Measurements from ENCODE around the gene DEF6. TPM values are rescaled to one million over a fixed set of nuclear protein-coding genes. Genes with fewer than 3 reads are reported as not detected.

DEF6 gene
- total and polyA plus RNA-seq, 2 of the 8 experiments (the other 6 are each of a cell fraction or from before 2014, with no cell fraction given) = 3.3 to 4.1 TPM

DNA sequence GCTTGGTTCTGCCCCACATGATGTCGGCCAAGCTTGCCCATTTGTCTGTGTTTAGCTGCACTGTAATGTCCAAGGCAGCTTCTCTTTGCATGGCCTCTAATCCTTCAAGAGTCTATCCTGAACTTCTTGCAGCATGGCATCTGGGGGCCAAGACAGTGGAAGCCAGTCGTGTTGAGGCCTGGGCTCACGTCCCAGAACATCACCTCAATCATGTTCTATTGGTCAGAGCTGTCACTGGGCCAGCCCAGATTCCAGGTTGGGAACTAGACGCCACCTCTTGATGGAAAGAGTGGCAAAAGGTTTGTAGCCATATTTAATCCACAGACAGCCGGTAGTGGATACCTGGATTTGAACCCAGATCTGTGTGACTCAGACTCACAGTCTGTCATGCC, 70.0 kb downstream of the DEF6 start:
- H3K9me3 ChIP-seq (ENCODE audit: insufficient read depth in 2 of 2, low read depth in 1 of 2, low read length in 1 of 2) = no peaks in the 10 kb centered on the region
- CTCF ChIA-PET (ENCODE audit: partially characterized antibody) = interaction anchor here (0.6 kb wide), 1 partner anchor 22 kb away, joined by 3 read pairs; no protein-coding TSS in a partner anchor
- no peak overlapping the region for H3K23ac ChIP-seq (ENCODE audit: insufficient read length)
- no peak overlapping the region for H3K18ac ChIP-seq (ENCODE audit: extremely low read depth, low read length)
- H2BK12ac ChIP-seq (ENCODE audit: low read depth, low read length) = no peak overlapping the region
- peaks cover 0 to 4% (median 0%) of the 10 kb centered on the region in 4 experiments; a peak in 3 of 7 replicates for H3K4me1 ChIP-seq (replicated peaks in 1 of 4; ENCODE audit: control insufficient read depth in 3 of 4, insufficient read depth in 4 of 4, low read length in 3 of 4)
- H3K36me3 ChIP-seq (ENCODE audit: control insufficient read depth in 2 of 4, insufficient read depth in 4 of 4, low read length in 3 of 4) = no peaks in the 10 kb centered on the region
- no peak for FAIRE-seq
- H3K9ac ChIP-seq (replicated peaks in 1 of 4; ENCODE audit: extremely low read depth in 1 of 4, low read depth in 3 of 4, low read length in 3 of 4) = no peak overlapping the region
- H4K20me1 ChIP-seq (replicated peaks in 1 of 2; ENCODE audit: control insufficient read depth in 1 of 2, insufficient read depth in 2 of 2, low read length in 2 of 2) = no peaks in the 10 kb centered on the region
- no peak overlapping the region for H2BK120ac ChIP-seq (replicated peaks; ENCODE audit: low read depth, low read length)
- no peak overlapping the region for H4K91ac ChIP-seq (replicated peaks; ENCODE audit: insufficient read length, low read length)
- no peak overlapping the region for H2BK5ac ChIP-seq (ENCODE audit: low read depth, low read length)
- H3K4me2 ChIP-seq (ENCODE audit: insufficient read depth in 1 of 2, low read depth in 2 of 2, low read length in 2 of 2) = no peak overlapping the region
- H3K23me2 ChIP-seq (ENCODE audit: low read depth, low read length) = no peaks in the 10 kb centered on the region
- no peak overlapping the region for H3K56ac ChIP-seq (replicated peaks; ENCODE audit: insufficient read length, low read depth, low read length)
- H3K27me3 ChIP-seq (replicated peaks in 1 of 4; ENCODE audit: control insufficient read depth in 3 of 4, extremely low read depth in 1 of 4, insufficient read depth in 3 of 4, low read length in 3 of 4) = no peaks in the 10 kb centered on the region
- no peak overlapping the region for H2AK5ac ChIP-seq (ENCODE audit: low read depth, low read length)
- H3K4me3 ChIP-seq (ENCODE audit: extremely low read depth in 1 of 4, insufficient read depth in 2 of 4, low read depth in 3 of 4, low read length in 4 of 4) = no peak overlapping the region
- H3K79me2 ChIP-seq (ENCODE audit: control insufficient read depth in 1 of 2, insufficient read depth in 2 of 2, low read length in 2 of 2) = peaks cover 0 to 6% of the 10 kb centered on the region in 2 experiments; a peak in 1 of 4 replicates
- H2BK20ac ChIP-seq (ENCODE audit: low read length) = no peak overlapping the region
- POLR2A ChIA-PET (ENCODE audit: partially characterized antibody) = interaction anchor here (0.6 kb wide), 1 partner anchor 103 kb away, joined by 3 read pairs; no protein-coding TSS in a partner anchor
- H2AFZ ChIP-seq (ENCODE audit: low read length) = no peak overlapping the region
- H3K14ac ChIP-seq (ENCODE audit: insufficient read length) = no peak overlapping the region
- H4K8ac ChIP-seq (ENCODE audit: extremely low read depth, insufficient read depth, low read length) = no peak overlapping the region
- no peak overlapping the region for H4K5ac ChIP-seq (ENCODE audit: insufficient read length, low read depth, low read length)
- no peak overlapping the region for H2BK15ac ChIP-seq (ENCODE audit: low read length)
- H3K4ac ChIP-seq (replicated peaks; ENCODE audit: insufficient read length, low read depth, low read length) = no peak overlapping the region
- H3K27ac ChIP-seq (ENCODE audit: low read depth, low read length) = no peak overlapping the region
- no peaks in the 10 kb centered on the region; the same call in none of the 2 replicates for H3K79me1 ChIP-seq (ENCODE audit: low read depth, low read length)
- DNase-seq (ENCODE audit: low read depth in 1 of 2, low spot score in 2 of 2) = no peak
- WGBS, 2 experiments (ENCODE audit: extremely low coverage in 1 of 2, insufficient coverage in 1 of 2, insufficient read length in 1 of 2, insufficient replicate concordance in 2 of 2, low coverage in 1 of 2, low lambda C conversion rate in 2 of 2, missing lambda C conversion rate in 1 of 2) = 89% methylated on average over 5 of the region's 5 CpGs; no CpG with 5 or more reads in 1 of the 2 experiments
- TF ChIP-seq CEBPB (IDR thresholded peaks at IDR 0.05; ENCODE audit: low read depth, low read length) (no peak), CBX8 (IDR thresholded peaks at IDR 0.05; ENCODE audit: borderline replicate concordance, low read depth, low read length) (no peak), SP2 (IDR thresholded peaks at IDR 0.05; ENCODE audit: low read length) (no peak)
